Measurements from ENCODE around the gene TXNRD2. TPM values are rescaled to one million over a fixed set of nuclear protein-coding genes. Genes with fewer than 3 reads are reported as not detected.

TXNRD2 gene
- total RNA-seq, 1 donor from 2014 or later = 46.0 TPM

DNA sequence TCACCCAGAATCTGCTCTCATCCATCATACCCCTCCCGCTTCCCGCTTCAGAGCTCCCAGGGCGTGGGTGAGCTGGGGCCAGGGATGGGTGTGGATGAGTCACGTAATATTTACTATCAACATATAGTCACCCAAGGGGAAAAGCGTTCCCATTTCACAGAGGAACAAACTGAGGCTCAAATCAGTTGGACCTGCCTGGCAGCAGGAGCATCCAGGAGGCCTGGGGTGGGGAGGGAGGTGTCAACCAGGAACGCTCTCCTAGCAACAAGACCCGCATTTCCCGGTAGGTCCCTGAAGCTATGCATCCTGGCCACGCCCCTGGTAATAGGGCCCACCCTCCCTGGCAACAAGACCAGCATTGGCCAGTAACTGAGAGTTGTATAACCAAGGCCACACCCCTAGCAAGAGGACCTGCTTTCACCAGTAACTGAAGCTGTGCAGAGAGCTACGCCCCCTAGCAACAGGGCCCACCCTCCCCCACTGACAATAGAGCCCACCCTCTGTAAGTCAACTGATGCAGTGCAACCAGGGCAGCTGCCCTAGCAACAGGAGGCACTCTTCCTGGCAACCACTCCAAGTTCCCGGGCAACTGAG is 32.7 kb upstream of the TXNRD2 start:
- no peaks in the 10 kb centered on the region for H3K27me3 ChIP-seq
- no peak for DNase-seq (ENCODE audit: low spot score in 2 of 2)
- TF ChIP-seq, protein P1, sequence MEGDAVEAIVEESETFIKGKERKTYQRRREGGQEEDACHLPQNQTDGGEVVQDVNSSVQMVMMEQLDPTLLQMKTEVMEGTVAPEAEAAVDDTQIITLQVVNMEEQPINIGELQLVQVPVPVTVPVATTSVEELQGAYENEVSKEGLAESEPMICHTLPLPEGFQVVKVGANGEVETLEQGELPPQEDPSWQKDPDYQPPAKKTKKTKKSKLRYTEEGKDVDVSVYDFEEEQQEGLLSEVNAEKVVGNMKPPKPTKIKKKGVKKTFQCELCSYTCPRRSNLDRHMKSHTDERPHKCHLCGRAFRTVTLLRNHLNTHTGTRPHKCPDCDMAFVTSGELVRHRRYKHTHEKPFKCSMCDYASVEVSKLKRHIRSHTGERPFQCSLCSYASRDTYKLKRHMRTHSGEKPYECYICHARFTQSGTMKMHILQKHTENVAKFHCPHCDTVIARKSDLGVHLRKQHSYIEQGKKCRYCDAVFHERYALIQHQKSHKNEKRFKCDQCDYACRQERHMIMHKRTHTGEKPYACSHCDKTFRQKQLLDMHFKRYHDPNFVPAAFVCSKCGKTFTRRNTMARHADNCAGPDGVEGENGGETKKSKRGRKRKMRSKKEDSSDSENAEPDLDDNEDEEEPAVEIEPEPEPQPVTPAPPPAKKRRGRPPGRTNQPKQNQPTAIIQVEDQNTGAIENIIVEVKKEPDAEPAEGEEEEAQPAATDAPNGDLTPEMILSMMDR (IDR thresholded peaks at IDR 0.05) = no peak
- no peak overlapping the region for H3K4me3 ChIP-seq
- intact Hi-C loops (cut with DNase I) = no loop called here
- peaks cover 77 to 78% of the 10 kb centered on the region in 2 donors for H3K36me3 ChIP-seq
- H3K9me3 ChIP-seq = no peaks in the 10 kb centered on the region
- H3K27ac ChIP-seq = peak overlapping the region in 1 of 2 donors; percentile 28
- H3K4me1 ChIP-seq = peaks cover 0 to 10% of the 10 kb centered on the region in 2 donors

DNA sequence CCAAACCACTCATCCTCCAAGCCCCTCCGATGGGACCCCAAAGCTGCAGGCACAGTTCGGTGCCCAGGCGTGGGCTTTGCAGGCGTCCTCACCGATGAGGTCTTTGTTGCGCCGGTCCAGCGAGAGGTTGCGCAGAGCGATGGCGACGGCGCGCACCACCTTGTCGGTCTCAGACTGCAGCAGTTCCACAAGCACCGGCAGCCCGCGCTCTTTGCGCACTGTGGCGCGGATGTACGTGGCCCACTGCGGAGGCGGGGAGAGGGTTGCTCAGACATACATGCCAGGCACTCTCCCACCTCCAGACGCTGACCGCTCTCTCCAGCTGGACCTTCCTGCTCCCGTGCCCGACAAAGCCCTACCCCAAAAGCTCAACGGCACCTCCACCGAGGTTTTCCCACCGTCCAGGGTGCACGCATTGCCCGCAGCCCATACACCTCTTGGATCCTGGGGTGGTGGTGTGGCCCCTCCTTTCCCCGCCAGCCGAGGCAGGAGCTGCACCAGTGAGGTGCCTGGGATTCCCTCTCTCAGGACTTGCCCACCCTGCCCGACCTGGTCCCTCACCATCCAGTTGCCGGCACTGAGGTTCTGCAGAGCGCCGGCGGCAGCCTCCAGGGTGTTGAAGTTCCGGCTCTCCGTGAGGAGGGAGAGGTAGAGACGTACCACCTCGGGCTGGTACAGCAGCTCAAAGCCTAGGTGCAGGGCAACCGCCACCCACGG is 32.1 kb upstream of the TXNRD2 start:
- Histone ChIP-seq H3K4me3 (no peak overlapping the region), H3K27me3 (no peaks in the 10 kb centered on the region), H3K9me3 (no peaks in the 10 kb centered on the region), H3K4me1 (peaks cover 0 to 10% of the 10 kb centered on the region in 2 donors), H3K36me3 (peaks cover 77 to 78% of the 10 kb centered on the region in 2 donors), H3K27ac (peak overlapping the region in 1 of 2 donors; percentile 21)
- DNase-seq (ENCODE audit: low spot score in 2 of 2) = no peak
- intact Hi-C loops (cut with DNase I) = no loop called here
- TF ChIP-seq, protein P1 (IDR thresholded peaks at IDR 0.05) = no peak

DNA sequence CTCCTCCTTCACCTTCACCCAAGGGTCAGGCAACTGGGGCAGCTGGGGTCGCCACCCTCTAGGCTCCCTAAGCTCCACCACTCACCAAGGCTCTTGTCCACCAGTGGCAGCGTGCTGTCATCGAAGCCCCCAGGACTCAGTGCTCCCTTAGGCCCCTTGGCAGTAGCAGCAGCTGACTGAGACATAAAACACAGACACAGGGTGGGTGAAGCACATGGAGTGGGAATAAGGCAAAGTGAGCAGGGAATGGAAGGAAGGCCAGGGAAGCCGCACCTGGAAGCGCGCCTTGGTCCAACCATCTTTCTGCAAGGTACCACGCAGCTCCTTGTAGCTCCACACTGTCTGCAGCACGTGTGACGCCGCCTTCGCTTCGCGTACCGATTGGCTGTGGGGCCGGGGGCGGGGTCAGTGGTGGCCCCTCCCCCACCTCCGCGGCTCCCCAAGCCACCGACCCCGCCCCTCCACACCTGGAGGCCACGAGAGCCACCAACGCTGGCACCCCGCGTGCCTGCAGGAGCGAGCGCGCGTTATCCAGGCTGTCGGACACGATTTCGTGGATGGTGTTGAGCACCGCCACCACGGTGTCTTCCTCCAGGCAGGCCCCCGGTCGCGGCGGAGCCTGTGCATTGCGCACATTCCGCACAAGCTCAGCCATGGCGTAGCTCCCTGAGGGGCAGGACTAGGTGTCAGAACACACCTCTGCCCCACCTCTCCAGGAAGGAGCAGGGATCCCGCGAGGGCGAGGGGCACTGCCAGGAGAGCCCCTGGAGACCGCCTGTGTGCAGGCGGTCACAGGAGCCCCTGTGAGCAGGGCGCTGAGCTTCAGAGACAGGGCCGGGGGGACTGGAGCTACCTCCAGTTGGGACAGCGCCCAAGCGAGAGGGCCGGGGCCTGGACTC is 31.3 kb upstream of the TXNRD2 start:
- intact Hi-C loops (cut with DNase I) = no loop called here
- peaks cover 74 to 77% of the 10 kb centered on the region in 2 donors for H3K36me3 ChIP-seq
- TF ChIP-seq, protein P1 (IDR thresholded peaks at IDR 0.05) = no peak

DNA sequence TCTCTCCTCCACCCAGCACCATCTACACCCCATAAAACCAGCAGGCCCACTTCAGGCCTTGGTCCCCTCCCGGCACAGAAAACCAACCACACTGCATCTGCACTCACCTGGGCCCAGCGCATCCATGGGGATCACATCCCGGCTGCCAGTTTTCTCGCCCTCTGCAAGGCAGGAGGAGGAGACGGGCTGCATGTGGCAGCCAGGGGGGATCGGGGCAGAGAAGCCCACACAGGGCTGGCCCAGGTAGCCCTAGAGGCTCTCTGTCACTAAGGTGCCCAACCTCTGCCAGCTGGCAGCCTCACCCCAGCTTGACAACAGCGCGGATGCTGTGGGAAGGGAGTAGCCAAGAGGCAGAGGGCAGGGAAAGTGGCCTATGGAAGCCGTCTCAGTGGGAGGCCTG is 30.6 kb upstream of the TXNRD2 start:
- no peak overlapping the region for H3K4me3 ChIP-seq
- peak overlapping the region in 1 of 2 donors; percentile 19 for H3K27ac ChIP-seq
- intact Hi-C loops (cut with DNase I) = no loop called here
- DNase-seq (ENCODE audit: low spot score in 2 of 2) = no peak
- TF ChIP-seq, protein P1 (IDR thresholded peaks at IDR 0.05) = no peak
- H3K36me3 ChIP-seq = peaks cover 74 to 77% of the 10 kb centered on the region in 2 donors
- H3K27me3 ChIP-seq = no peaks in the 10 kb centered on the region
- H3K9me3 ChIP-seq = no peaks in the 10 kb centered on the region
- peaks cover 0 to 10% of the 10 kb centered on the region in 2 donors for H3K4me1 ChIP-seq

More for the DNA sequence above, 31.3 kb upstream of the TXNRD2 start:
- H3K27me3 ChIP-seq = no peaks in the 10 kb centered on the region
- H3K4me1 ChIP-seq = peaks cover 0 to 10% of the 10 kb centered on the region in 2 donors
- H3K9me3 ChIP-seq = no peaks in the 10 kb centered on the region
- H3K27ac ChIP-seq = peak overlapping the region in 1 of 2 donors; percentile 19
- H3K4me3 ChIP-seq = no peak overlapping the region
- DNase-seq (ENCODE audit: low spot score in 2 of 2) = no peak

DNA sequence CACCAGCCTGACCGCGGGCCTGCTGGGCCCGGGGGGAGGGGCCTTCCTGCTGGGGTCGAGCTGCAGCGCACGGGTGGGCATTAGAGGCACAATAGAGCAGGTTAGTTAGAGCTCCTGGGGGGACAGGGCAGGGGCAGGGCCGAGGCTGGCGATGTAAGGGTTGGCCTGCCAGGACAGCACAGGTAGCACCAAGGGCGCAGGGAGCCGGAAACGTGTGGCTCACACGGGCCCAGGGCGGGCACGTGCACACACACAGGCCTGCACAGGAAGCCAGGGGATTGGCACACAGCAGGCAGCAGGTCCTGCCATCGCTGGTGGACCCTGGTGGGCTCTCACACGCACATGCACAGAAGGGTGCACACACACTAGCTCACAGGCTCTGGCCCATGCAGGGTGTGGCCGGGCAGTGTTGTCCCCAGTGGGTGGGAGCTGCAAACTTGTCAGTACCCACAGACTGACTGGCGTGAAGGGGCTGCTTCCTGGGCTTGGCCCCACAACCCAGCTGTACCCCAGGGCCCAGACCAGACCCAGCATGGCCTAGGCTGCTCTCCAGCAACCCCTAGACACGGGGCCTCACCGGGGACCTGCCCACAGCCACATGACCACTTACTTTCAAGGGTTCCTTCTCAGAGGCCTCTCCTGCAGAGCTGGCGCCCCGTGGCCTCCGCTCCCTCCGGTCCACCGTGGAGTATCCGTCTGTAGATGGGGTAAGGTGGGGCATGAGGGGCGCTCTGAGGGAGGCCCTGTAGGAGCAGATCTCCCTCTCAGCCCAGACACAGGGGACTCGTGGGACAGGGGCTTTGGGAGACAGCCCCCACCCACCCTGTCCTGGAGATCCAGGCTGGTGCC is 29.9 kb upstream of the TXNRD2 start:
- Histone ChIP-seq H3K27me3 (no peaks in the 10 kb centered on the region), H3K9me3 (no peaks in the 10 kb centered on the region), H3K36me3 (peaks cover 69 to 80% of the 10 kb centered on the region in 2 donors), H3K4me1 (peaks cover 0 to 10% of the 10 kb centered on the region in 2 donors), H3K27ac (peak overlapping the region in 1 of 2 donors; percentile 0), H3K4me3 (no peak overlapping the region)
- intact Hi-C loops (cut with DNase I) = no loop called here
- TF ChIP-seq, protein P1 (IDR thresholded peaks at IDR 0.05) = no peak
- no peak for DNase-seq (ENCODE audit: low spot score in 2 of 2)

All from ascending aorta (tissue), 2 donors.